HEK293 (cell line): ENCODE measurements around the gene SAMD4B.

ENCODE experiments used
- CTCF ChIA-PET: fragments of 350-600 bp; formaldehyde crosslinking; extraction: SDS; loops from one replicate; lab custom pipeline; 2021; ENCODE audit warnings: antibody characterized with exemption; lab: Yijun Ruan, JAX
- POLR2A ChIA-PET: fragments of 300-600 bp; formaldehyde crosslinking; extraction: SDS; loops from one replicate; lab custom pipeline; 2020; ENCODE audit warnings: antibody characterized with exemption, inconsistent platforms; lab: Yijun Ruan, JAX
- H3K27ac ChIP-seq: fragments of 200-500 bp; sonication (Bioruptor generic); 2 replicates; pipeline ENCODE4 v1.5.1; 2014; ENCODE audit warnings: low read depth, low read length, control low read depth, inconsistent platforms; ENCODE audit errors: extremely low read depth
- H3K36me3 ChIP-seq, 2 experiments: fragments of 200-500 bp in 1 of 2; sonication (Bioruptor generic) in 1 of 2; 1 replicate in 1 of 2; 2 replicates in 1 of 2; pipeline ENCODE4 v1.5.1; 2014 to 2017; ENCODE audit warnings: inconsistent platforms in 2 of 2, low read length in 2 of 2; ENCODE audit not compliant: control insufficient read depth in 2 of 2, insufficient read depth in 1 of 2
- H3K4me1 ChIP-seq: fragments of 200-500 bp; sonication (Bioruptor generic); 2 replicates; pipeline ENCODE4 v1.5.1; 2014; ENCODE audit warnings: mild to moderate bottlenecking, low read length, inconsistent platforms; ENCODE audit not compliant: control insufficient read depth, insufficient read depth
- H3K4me3 ChIP-seq: 2 replicates; pipeline ENCODE4 v1.5.1; 2011; ENCODE audit warnings: low read depth, mild to moderate bottlenecking, control low read depth, low read length, moderate library complexity
- H3K9me3 ChIP-seq: fragments of 200-500 bp; sonication (Bioruptor generic); 2 replicates; pipeline ENCODE4 v1.5.1; 2014; ENCODE audit warnings: low read depth, low read length, inconsistent platforms; ENCODE audit not compliant: control insufficient read depth, insufficient read depth
- ATF2 ChIP-seq: fragments of 450-650 bp; formaldehyde crosslinking; IDR thresholded peaks from 2 replicates; pipeline ENCODE4 v1.5.1; 2016; ENCODE audit warnings: missing biosample characterization, missing genetic modification characterization, low read depth
- BCL11A ChIP-seq: fragments of 450-650 bp; formaldehyde crosslinking; IDR thresholded peaks from 2 replicates; pipeline ENCODE4 v1.5.1; 2016; ENCODE audit warnings: low read depth, missing biosample characterization, missing genetic modification characterization
- CTCF ChIP-seq: fragments of 450-650 bp; formaldehyde crosslinking; IDR thresholded peaks from 2 replicates; pipeline ENCODE4 v1.5.1; 2016; ENCODE audit warnings: missing biosample characterization, missing genetic modification characterization
- KLF9 ChIP-seq: fragments of 450-650 bp; formaldehyde crosslinking; IDR thresholded peaks from 2 replicates; pipeline ENCODE4 v1.5.1; 2016; ENCODE audit warnings: missing biosample characterization, missing genetic modification characterization, low read depth
- MYNN ChIP-seq: fragments of 450-650 bp; formaldehyde crosslinking; IDR thresholded peaks from 2 replicates; pipeline ENCODE4 v1.5.1; 2016; ENCODE audit warnings: missing biosample characterization, missing genetic modification characterization, borderline replicate concordance
- OVOL3 ChIP-seq: fragments of 450-650 bp; formaldehyde crosslinking; IDR thresholded peaks from 2 replicates; pipeline ENCODE4 v1.5.1; 2016; ENCODE audit warnings: missing biosample characterization, missing genetic modification characterization
- PRDM4 ChIP-seq: fragments of 450-650 bp; formaldehyde crosslinking; IDR thresholded peaks from 2 replicates; pipeline ENCODE4 v1.5.1; 2017; ENCODE audit warnings: missing biosample characterization, missing genetic modification characterization
- SCRT2 ChIP-seq: fragments of 450-650 bp; formaldehyde crosslinking; IDR thresholded peaks from 2 replicates; pipeline ENCODE4 v1.5.1; 2016; ENCODE audit warnings: missing biosample characterization, missing genetic modification characterization
- SETDB1 ChIP-seq: IDR thresholded peaks from one replicate; pipeline ENCODE4 v1.6.1; 2017; ENCODE audit warnings: mild to moderate bottlenecking, low read length, moderate library complexity, mixed read lengths; ENCODE audit not compliant: insufficient read length
- ZBTB17 ChIP-seq: fragments of 450-650 bp; formaldehyde crosslinking; IDR thresholded peaks from 2 replicates; pipeline ENCODE4 v1.5.1; 2016; ENCODE audit warnings: missing biosample characterization, missing genetic modification characterization
- ZBTB20 ChIP-seq: fragments of 450-650 bp; formaldehyde crosslinking; IDR thresholded peaks from 2 replicates; pipeline ENCODE4 v1.5.1; 2016; ENCODE audit warnings: missing biosample characterization, missing genetic modification characterization
- ZNF133 ChIP-seq: fragments of 450-650 bp; formaldehyde crosslinking; IDR thresholded peaks from 2 replicates; pipeline ENCODE4 v1.5.1; 2016; ENCODE audit warnings: missing biosample characterization, missing genetic modification characterization
- ZNF2 ChIP-seq: fragments of 450-650 bp; formaldehyde crosslinking; IDR thresholded peaks from 2 replicates; pipeline ENCODE4 v1.5.1; 2016; ENCODE audit warnings: missing biosample characterization, missing genetic modification characterization
- ZNF214 ChIP-seq: fragments of 450-650 bp; formaldehyde crosslinking; IDR thresholded peaks from 2 replicates; pipeline ENCODE4 v1.5.1; 2017; ENCODE audit warnings: missing biosample characterization, mild to moderate bottlenecking, missing genetic modification characterization, borderline replicate concordance
- ZNF302 ChIP-seq: fragments of 450-650 bp; formaldehyde crosslinking; IDR thresholded peaks from 2 replicates; pipeline ENCODE4 v1.5.1; 2016; ENCODE audit warnings: missing biosample characterization, missing genetic modification characterization, low read depth
- ZNF311 ChIP-seq: fragments of 450-650 bp; formaldehyde crosslinking; IDR thresholded peaks from 2 replicates; pipeline ENCODE4 v1.5.1; 2017; ENCODE audit warnings: missing biosample characterization, missing genetic modification characterization, borderline replicate concordance
- ZNF366 ChIP-seq: fragments of 450-650 bp; formaldehyde crosslinking; conservative IDR thresholded peaks from 2 replicates; pipeline ENCODE4 v1.5.1; 2016; ENCODE audit warnings: missing biosample characterization, missing genetic modification characterization
- ZNF37A ChIP-seq: fragments of 450-650 bp; IDR thresholded peaks from 2 replicates; pipeline ENCODE4 v1.5.1; 2018; ENCODE audit warnings: missing biosample characterization, missing genetic modification characterization
- ZNF530 ChIP-seq: fragments of 450-650 bp; formaldehyde crosslinking; IDR thresholded peaks from 2 replicates; pipeline ENCODE4 v1.5.1; 2016; ENCODE audit warnings: low read depth, missing biosample characterization, missing genetic modification characterization
- ZNF561 ChIP-seq: fragments of 450-650 bp; IDR thresholded peaks from 2 replicates; pipeline ENCODE4 v1.5.1; 2018; ENCODE audit warnings: missing biosample characterization, missing genetic modification characterization, borderline replicate concordance
- ZNF571 ChIP-seq: fragments of 450-650 bp; formaldehyde crosslinking; IDR thresholded peaks from 2 replicates; pipeline ENCODE4 v1.5.0; 2017; ENCODE audit warnings: missing biosample characterization, missing genetic modification characterization
- ZNF596 ChIP-seq: fragments of 450-650 bp; IDR thresholded peaks from 2 replicates; pipeline ENCODE4 v1.5.0; 2018; ENCODE audit warnings: missing biosample characterization, mild to moderate bottlenecking, missing genetic modification characterization, moderate library complexity
- ZNF629 ChIP-seq: fragments of 450-650 bp; formaldehyde crosslinking; IDR thresholded peaks from 2 replicates; pipeline ENCODE4 v1.5.1; 2017; ENCODE audit warnings: missing biosample characterization, missing genetic modification characterization
- ZNF704 ChIP-seq: fragments of 450-650 bp; formaldehyde crosslinking; IDR thresholded peaks from 2 replicates; pipeline ENCODE4 v1.5.1; 2016; ENCODE audit warnings: missing biosample characterization, missing genetic modification characterization
- ZNF785 ChIP-seq: fragments of 450-650 bp; formaldehyde crosslinking; IDR thresholded peaks from 2 replicates; pipeline ENCODE4 v1.5.1; 2016; ENCODE audit warnings: missing biosample characterization, missing genetic modification characterization
- TF ChIP-seq, protein P1 (sequence below): fragments of 450-650 bp; formaldehyde crosslinking; IDR thresholded peaks from 2 replicates; pipeline ENCODE4 v1.5.1; 2017; ENCODE audit warnings: missing biosample characterization, missing genetic modification characterization
- TF ChIP-seq, protein P2 (sequence below): fragments of 450-650 bp; formaldehyde crosslinking; IDR thresholded peaks from 2 replicates; pipeline ENCODE4 v1.5.1; 2016; ENCODE audit warnings: missing biosample characterization, missing genetic modification characterization

The SAMD4B gene

GRCh38 chr19:39351537-39352064 is 9.4 kb downstream of the SAMD4B start:
- CTCF ChIA-PET, result interaction anchor here (0.6 to 2.1 kb wide), 2 partner anchors 9 to 139 kb away, joined by 3 to 7 read pairs; partner anchors contain the start of gene SAMD4B
- no peak for TF ChIP-seq ZNF37A (tag by site-specific recombination)
- no peak for TF ChIP-seq PRDM4 (tag by site-specific recombination)
- TF ChIP-seq ZNF629, result peak; percentile 58; the same call in 1 of the 2 replicates
- 0 out of 2 replicates have a peak, but pooled peaks have one; percentile 13 for TF ChIP-seq SCRT2 (tag by site-specific recombination)
- no peak for TF ChIP-seq SETDB1
- no peak for TF ChIP-seq OVOL3 (tag by site-specific recombination)
- TF ChIP-seq ZNF2 (tag by site-specific recombination), result no peak
- TF ChIP-seq ZNF561 (tag by site-specific recombination), result no peak
- TF ChIP-seq CTCF (tag by site-specific recombination), result 0 out of 2 replicates have a peak, but pooled peaks have one; percentile 18
- TF ChIP-seq ZNF366, result peak; percentile 19; the same call in 1 of the 2 replicates
- TF ChIP-seq, protein P1, sequence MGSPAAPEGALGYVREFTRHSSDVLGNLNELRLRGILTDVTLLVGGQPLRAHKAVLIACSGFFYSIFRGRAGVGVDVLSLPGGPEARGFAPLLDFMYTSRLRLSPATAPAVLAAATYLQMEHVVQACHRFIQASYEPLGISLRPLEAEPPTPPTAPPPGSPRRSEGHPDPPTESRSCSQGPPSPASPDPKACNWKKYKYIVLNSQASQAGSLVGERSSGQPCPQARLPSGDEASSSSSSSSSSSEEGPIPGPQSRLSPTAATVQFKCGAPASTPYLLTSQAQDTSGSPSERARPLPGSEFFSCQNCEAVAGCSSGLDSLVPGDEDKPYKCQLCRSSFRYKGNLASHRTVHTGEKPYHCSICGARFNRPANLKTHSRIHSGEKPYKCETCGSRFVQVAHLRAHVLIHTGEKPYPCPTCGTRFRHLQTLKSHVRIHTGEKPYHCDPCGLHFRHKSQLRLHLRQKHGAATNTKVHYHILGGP (tag by site-specific recombination), result no peak
- no peak for TF ChIP-seq MYNN (tag by site-specific recombination)
- no peak for TF ChIP-seq KLF9 (tag by site-specific recombination)
- TF ChIP-seq ZNF214 (tag by site-specific recombination), result no peak
- TF ChIP-seq ZNF302 (tag by site-specific recombination), result no peak
- TF ChIP-seq ZNF785 (tag by site-specific recombination), result no peak
- TF ChIP-seq BCL11A, result no peak
- no peak for TF ChIP-seq ZNF704
- TF ChIP-seq ZNF311 (tag by site-specific recombination), result no peak
- TF ChIP-seq ZNF596 (tag by site-specific recombination), result no peak
- no peak for TF ChIP-seq ZNF530 (tag by site-specific recombination)
- no peak for TF ChIP-seq ZBTB17
- no peak for TF ChIP-seq ZNF133
- no peak for TF ChIP-seq ZBTB20 (tag by site-specific recombination)
- no peak for TF ChIP-seq ZNF571 (tag by site-specific recombination)
- TF ChIP-seq, protein P2, sequence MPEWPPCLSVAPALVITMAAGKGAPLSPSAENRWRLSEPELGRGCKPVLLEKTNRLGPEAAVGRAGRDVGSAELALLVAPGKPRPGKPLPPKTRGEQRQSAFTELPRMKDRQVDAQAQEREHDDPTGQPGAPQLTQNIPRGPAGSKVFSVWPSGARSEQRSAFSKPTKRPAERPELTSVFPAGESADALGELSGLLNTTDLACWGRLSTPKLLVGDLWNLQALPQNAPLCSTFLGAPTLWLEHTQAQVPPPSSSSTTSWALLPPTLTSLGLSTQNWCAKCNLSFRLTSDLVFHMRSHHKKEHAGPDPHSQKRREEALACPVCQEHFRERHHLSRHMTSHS (tag by site-specific recombination), result no peak
- peak; percentile 85 for TF ChIP-seq ATF2 (tag by site-specific recombination)

More at GRCh38 chr19:39351537-39352064, 9.4 kb downstream of the SAMD4B start:
- Histone ChIP-seq H3K36me3 (peaks cover 90 to 95% of the 10 kb centered on the region in 2 experiments), H3K4me1 (peaks cover 16% of the 10 kb centered on the region), H3K9me3 (no peaks in the 10 kb centered on the region), H3K27ac (no peak overlapping the region), H3K4me3 (no peak overlapping the region)
- POLR2A ChIA-PET, result no interaction called here
